Measurements from ENCODE around the gene FGF19. TPM values are rescaled to one million over a fixed set of nuclear protein-coding genes. Genes with fewer than 3 reads are reported as not detected.

Gene FGF19
- total RNA-seq, 1 experiment from 2014 or later, result 7.4 TPM

GRCh38 chr11:69659591-69659990, 44.2 kb downstream of the FGF19 start:
- H3K56ac ChIP-seq (ENCODE audit: insufficient read length, low read depth, low read length), result no peak overlapping the region
- H3K79me2 ChIP-seq (ENCODE audit: insufficient read depth, low read length), result no peaks in the 10 kb centered on the region
- no peak overlapping the region for H4K5ac ChIP-seq (ENCODE audit: insufficient read length, low read depth, low read length)
- no peak overlapping the region for H3K9ac ChIP-seq (ENCODE audit: extremely low read depth, insufficient read length, low read length)
- H3K4me1 ChIP-seq (ENCODE audit: insufficient read depth, low read length), result no peaks in the 10 kb centered on the region
- no CpG with 5 or more reads among the region's 12 CpGs for WGBS (ENCODE audit: extremely low coverage, insufficient read length, low lambda C conversion rate)
- no peak overlapping the region for H2AK5ac ChIP-seq (ENCODE audit: insufficient read length, low read length)
- peaks cover 40 to 44% of the 10 kb centered on the region in 2 experiments for H3K4me1 Mint-ChIP-seq
- H2BK20ac ChIP-seq (ENCODE audit: low read depth, low read length, poor library complexity, severe bottlenecking), result no peak overlapping the region
- H3K27me3 Mint-ChIP-seq (ENCODE audit: low read depth), result no peaks in the 10 kb centered on the region
- no peak overlapping the region for H2BK120ac ChIP-seq (ENCODE audit: low read depth, low read length, poor library complexity, severe bottlenecking)
- no peak overlapping the region for H4K8ac ChIP-seq (replicated peaks; ENCODE audit: insufficient read length, low read depth, low read length)
- H3K23me2 ChIP-seq (ENCODE audit: insufficient read length, low read depth, low read length, poor library complexity, severe bottlenecking), result no peaks in the 10 kb centered on the region
- H2AFZ ChIP-seq (ENCODE audit: low read length), result no peak overlapping the region
- no peak for DNase-seq
- no peak overlapping the region for H3K18ac ChIP-seq (ENCODE audit: insufficient read length, low read depth, low read length)
- no peak overlapping the region for H3K27ac ChIP-seq (ENCODE audit: insufficient read length, low read depth, low read length)
- no peak overlapping the region for H2BK5ac ChIP-seq (ENCODE audit: insufficient read length, low read length)
- no peaks in the 10 kb centered on the region for H3K79me1 ChIP-seq (ENCODE audit: insufficient read depth, low read depth, low read length, poor library complexity, severe bottlenecking)
- no peak for TF ChIP-seq CTCF (conservative IDR thresholded peaks at IDR 0.05)
- H3K9me3 ChIP-seq (ENCODE audit: control insufficient read depth, low read depth, low read length), result no peaks in the 10 kb centered on the region
- no peak overlapping the region for H3K4me2 ChIP-seq (ENCODE audit: insufficient read depth, insufficient read length, low read length)
- no peak overlapping the region for H3K23ac ChIP-seq (ENCODE audit: insufficient read length, low read depth, low read length)
- H3K27ac Mint-ChIP-seq, result peak overlapping the region in 1 of 3 experiments; percentile 66; a peak in 1 of 7 replicates
- no peak overlapping the region for H3T11ph ChIP-seq (ENCODE audit: low read length)
- peaks cover 6 to 16% (median 12%) of the 10 kb centered on the region in 3 experiments; a peak in 5 of 7 replicates for H3K36me3 Mint-ChIP-seq (ENCODE audit: insufficient read depth in 1 of 3, low read depth in 3 of 3)
- no peak overlapping the region for H4K91ac ChIP-seq (ENCODE audit: insufficient read length, low read depth, low read length)
- H2BK12ac ChIP-seq (ENCODE audit: insufficient read length, low read depth, low read length), result no peak overlapping the region
- no peak overlapping the region for H3K4ac ChIP-seq (ENCODE audit: low read depth, low read length)
- H4K20me1 ChIP-seq (ENCODE audit: control insufficient read depth, insufficient read depth, insufficient read length), result no peaks in the 10 kb centered on the region
- no peak overlapping the region for H2BK15ac ChIP-seq (ENCODE audit: low read depth, low read length)
- no peak overlapping the region for H3K14ac ChIP-seq (ENCODE audit: insufficient read depth, low read length)
- H3K4me3 Mint-ChIP-seq, result no peak overlapping the region
- H3K9me3 Mint-ChIP-seq, result no peaks in the 10 kb centered on the region
- no peaks in the 10 kb centered on the region for H3K27me3 ChIP-seq (ENCODE audit: insufficient read depth, low read length)
